GM10248 (cell line): ENCODE data around the gene MYLIP.

Experiments
- CTCF ChIA-PET: fragments of 300-600 bp; sonication (Branson Sonifier 250); formaldehyde crosslinking; extraction: SDS; loops from one replicate; lab custom pipeline; 2021; ENCODE audit warnings: antibody characterized with exemption; lab: Yijun Ruan, JAX
- POLR2A ChIA-PET: fragments of 350-650 bp; sonication (Branson Sonifier 250); formaldehyde crosslinking; extraction: SDS; loops from one replicate; lab custom pipeline; 2020; ENCODE audit warnings: antibody characterized with exemption; lab: Yijun Ruan, JAX
- DNase-seq: peaks from one replicate; pipeline ENCODE4 v3.0.0; 2012; ENCODE audit errors: extremely low spot score
- TF ChIP-seq, protein P1 (sequence below): IDR thresholded peaks from 2 replicates; pipeline ENCODE4 v1.5.1; 2012; ENCODE audit warnings: mild to moderate bottlenecking, low read depth; ENCODE audit errors: extremely low read depth, missing control alignments, control extremely low read depth

Gene MYLIP

DNA sequence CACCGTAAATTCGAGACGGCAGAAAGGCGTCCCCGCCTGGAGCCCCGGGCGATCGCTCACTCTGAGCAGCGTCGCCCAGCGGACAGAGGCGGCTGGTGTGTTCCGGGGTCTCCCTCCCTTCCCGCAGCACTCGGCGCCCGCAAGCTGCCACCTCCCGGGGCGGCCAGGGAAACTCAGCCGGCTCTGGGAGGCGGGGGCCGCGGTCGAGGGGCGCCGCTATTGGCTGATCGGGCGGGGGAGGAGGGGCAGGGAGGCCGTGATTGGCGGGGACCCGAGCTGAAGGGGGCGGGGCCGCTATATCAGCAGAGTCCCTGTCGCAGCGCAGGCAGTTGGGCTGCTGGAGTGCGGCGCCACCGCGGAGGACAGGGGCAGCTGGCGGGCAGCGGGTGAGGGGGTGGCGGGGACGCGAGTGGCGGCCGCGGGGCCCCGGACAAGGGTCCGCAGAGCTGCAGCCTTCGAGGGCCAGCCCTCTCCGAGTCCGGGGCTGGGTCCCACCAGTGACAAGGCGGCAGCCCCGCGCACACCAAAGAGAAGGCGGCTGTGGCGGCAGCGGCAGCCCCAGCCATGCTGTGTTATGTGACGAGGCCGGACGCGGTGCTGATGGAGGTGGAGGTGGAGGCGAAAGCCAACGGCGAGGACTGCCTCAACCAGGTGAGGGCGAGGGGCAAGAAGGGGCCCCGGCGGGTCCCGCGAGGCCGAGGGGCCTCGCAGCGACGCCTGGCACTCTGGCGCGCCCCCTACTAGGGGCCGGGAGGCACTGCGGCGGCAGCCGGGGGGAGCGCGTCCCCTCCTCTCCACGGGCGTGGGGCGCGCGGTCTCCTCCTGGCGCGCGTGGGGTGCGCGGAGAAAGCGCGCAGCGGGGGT, at the start of gene MYLIP:
TSS of gene MYLIP (plus strand) at position 328 of the 864 bp plus-strand sequence. CDS start at position 565, 237 bp downstream.
- ChIA-PET CTCF (interaction anchor here (0.7 to 4.0 kb wide), 40 partner anchors 8 to 449 kb away, joined by 3 to 37 read pairs (median 3); no protein-coding TSS in a partner anchor), POLR2A (interaction anchor here (0.6 to 1.4 kb wide), 14 partner anchors 11 to 697 kb away, joined by 3 to 14 read pairs (median 4); no protein-coding TSS in a partner anchor)
- DNase-seq = peak; percentile 98
- TF ChIP-seq, protein P1, sequence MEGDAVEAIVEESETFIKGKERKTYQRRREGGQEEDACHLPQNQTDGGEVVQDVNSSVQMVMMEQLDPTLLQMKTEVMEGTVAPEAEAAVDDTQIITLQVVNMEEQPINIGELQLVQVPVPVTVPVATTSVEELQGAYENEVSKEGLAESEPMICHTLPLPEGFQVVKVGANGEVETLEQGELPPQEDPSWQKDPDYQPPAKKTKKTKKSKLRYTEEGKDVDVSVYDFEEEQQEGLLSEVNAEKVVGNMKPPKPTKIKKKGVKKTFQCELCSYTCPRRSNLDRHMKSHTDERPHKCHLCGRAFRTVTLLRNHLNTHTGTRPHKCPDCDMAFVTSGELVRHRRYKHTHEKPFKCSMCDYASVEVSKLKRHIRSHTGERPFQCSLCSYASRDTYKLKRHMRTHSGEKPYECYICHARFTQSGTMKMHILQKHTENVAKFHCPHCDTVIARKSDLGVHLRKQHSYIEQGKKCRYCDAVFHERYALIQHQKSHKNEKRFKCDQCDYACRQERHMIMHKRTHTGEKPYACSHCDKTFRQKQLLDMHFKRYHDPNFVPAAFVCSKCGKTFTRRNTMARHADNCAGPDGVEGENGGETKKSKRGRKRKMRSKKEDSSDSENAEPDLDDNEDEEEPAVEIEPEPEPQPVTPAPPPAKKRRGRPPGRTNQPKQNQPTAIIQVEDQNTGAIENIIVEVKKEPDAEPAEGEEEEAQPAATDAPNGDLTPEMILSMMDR = peak; percentile 95

DNA sequence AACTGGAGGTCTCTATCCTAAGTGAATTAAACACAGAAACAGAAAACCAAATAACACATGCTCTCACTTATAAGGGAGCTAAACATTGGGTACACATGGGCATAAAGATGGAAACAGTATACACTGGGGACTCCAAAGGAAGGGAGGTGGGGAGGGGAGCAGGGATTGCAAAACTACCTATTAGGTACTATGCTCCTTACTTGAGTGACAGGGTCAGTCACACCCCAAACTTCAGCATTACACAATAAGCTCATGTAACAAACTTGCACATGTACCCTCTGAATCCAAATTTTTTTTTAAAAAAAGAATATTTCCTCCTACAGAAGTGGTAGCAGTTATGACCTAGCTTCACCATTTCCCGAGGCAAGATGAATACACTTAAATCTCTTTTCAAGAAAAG, 49.5 kb upstream of the MYLIP start:
- ChIA-PET CTCF (interaction anchor here (1.2 to 2.3 kb wide), 2 partner anchors 13 to 387 kb away, joined by 3 to 6 read pairs; no protein-coding TSS in a partner anchor), POLR2A (no interaction called here)
- no peak for DNase-seq

GRCh38 chr6:16080204-16080603, 48.7 kb upstream of the MYLIP start:
- TF ChIP-seq, protein P1 = no peak
- ChIA-PET POLR2A (no interaction called here), CTCF (no interaction called here)
- no peak for DNase-seq

More for the DNA sequence above, 49.5 kb upstream of the MYLIP start:
- TF ChIP-seq, protein P1 = no peak

- CTCF ChIA-PET = interaction anchor here (0.7 to 1.1 kb wide), 2 partner anchors 62 to 102 kb away, joined by 3 read pairs; no protein-coding TSS in a partner anchor
- POLR2A ChIA-PET = no interaction called here
- TF ChIP-seq, protein P1 = no peak
- no peak for DNase-seq
These were observed 47.6 kb upstream of the MYLIP start for GRCh38 chr6:16081326-16081725.

- POLR2A ChIA-PET = no interaction called here
- DNase-seq = no peak
- TF ChIP-seq, protein P1 = no peak
- CTCF ChIA-PET = interaction anchor here (1.1 to 2.3 kb wide), 3 partner anchors 12 to 101 kb away, joined by 3 to 9 read pairs (median 4); no protein-coding TSS in a partner anchor
These were observed 46.5 kb upstream of the MYLIP start for GRCh38 chr6:16082361-16082760.

DNA sequence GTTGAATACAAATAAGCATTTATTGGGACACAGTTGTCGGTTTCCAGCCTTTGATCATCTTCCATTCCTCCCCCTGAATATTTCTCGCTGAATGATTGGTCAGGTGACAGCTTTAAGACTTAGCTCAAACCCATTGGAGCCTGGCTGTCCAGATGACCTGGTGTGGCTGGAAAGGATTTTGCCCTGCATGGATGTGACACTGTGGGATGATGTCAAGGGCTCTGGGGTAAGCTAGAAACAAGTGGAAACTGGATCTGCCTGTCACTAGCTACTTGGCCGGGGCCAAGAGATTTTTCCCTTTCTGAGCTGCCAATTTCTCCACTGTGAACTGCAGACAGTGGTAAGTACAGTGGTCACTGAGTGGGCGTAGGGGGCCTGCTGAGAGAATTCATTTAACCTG, 41.9 kb upstream of the MYLIP start:
- DNase-seq = no peak
- TF ChIP-seq, protein P1 = no peak
- ChIA-PET CTCF (interaction anchor here (0.6 to 2.3 kb wide), 5 partner anchors 9 to 18 kb away, joined by 3 to 9 read pairs (median 4); no protein-coding TSS in a partner anchor), POLR2A (no interaction called here)
